ENCODE results near the gene ADCY2. TPM values are rescaled to one million over a fixed set of nuclear protein-coding genes. Genes with fewer than 3 reads are reported as not detected.

Gene ADCY2
- total and polyA plus RNA-seq, 2 donors = 0.42 to 1.0 TPM

GRCh38 chr5:7445831-7446230 is 49.9 kb downstream of the ADCY2 start:
- Histone ChIP-seq H3K9me3 (ENCODE audit: control insufficient read depth in 2 of 2, insufficient read depth in 1 of 2, low read length in 1 of 2) (no peaks in the 10 kb centered on the region), H3K27ac (ENCODE audit: low read depth in 1 of 2, low read length in 1 of 2) (no peak overlapping the region), H3K36me3 (ENCODE audit: control insufficient read depth in 2 of 2, insufficient read depth in 2 of 2, low read length in 1 of 2) (no peaks in the 10 kb centered on the region), H3K4me3 (ENCODE audit: low read length in 2 of 2) (no peak overlapping the region), H3K4me1 (ENCODE audit: control insufficient read depth in 2 of 2, insufficient read depth in 2 of 2, low read length in 2 of 2) (no peaks in the 10 kb centered on the region), H3K27me3 (ENCODE audit: control insufficient read depth in 2 of 2, insufficient read depth in 1 of 2, low read length in 1 of 2) (no peaks in the 10 kb centered on the region)
- WGBS = 93% methylated on average over 2 of the region's 2 CpGs
- no peak for DNase-seq (ENCODE audit: low read depth in 6 of 9, low spot score in 9 of 9)

DNA sequence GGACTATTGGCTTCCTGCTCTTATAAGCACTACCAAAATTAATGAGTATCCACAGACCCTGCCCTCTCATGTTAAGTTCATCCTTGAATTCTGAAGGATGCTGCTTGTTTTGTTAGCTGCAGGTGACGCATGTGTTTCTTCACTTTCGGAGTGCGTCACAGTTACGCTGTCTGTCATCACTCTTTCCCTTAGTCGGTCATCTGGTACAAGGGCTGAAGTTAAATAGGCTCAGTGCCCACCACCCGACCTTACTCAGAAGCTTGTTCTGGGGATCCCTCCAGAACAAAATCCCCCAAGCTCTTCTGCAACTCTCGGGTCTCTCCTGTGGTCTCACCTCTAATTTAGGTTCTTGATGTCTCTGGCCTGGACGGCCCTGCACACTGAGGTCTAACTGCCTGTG is 51.0 kb downstream of the ADCY2 start:
- Histone ChIP-seq H3K36me3 (ENCODE audit: control insufficient read depth in 2 of 2, insufficient read depth in 2 of 2, low read length in 1 of 2) (no peaks in the 10 kb centered on the region), H3K9me3 (ENCODE audit: control insufficient read depth in 2 of 2, insufficient read depth in 1 of 2, low read length in 1 of 2) (no peaks in the 10 kb centered on the region), H3K4me3 (ENCODE audit: low read length in 2 of 2) (no peak overlapping the region), H3K27ac (ENCODE audit: low read depth in 1 of 2, low read length in 1 of 2) (no peak overlapping the region), H3K27me3 (ENCODE audit: control insufficient read depth in 2 of 2, insufficient read depth in 1 of 2, low read length in 1 of 2) (no peaks in the 10 kb centered on the region), H3K4me1 (ENCODE audit: control insufficient read depth in 2 of 2, insufficient read depth in 2 of 2, low read length in 2 of 2) (no peaks in the 10 kb centered on the region)
- 96% methylated on average over 8 of the region's 8 CpGs for WGBS
- DNase-seq (ENCODE audit: low read depth in 6 of 9, low spot score in 9 of 9) = no peak

DNA sequence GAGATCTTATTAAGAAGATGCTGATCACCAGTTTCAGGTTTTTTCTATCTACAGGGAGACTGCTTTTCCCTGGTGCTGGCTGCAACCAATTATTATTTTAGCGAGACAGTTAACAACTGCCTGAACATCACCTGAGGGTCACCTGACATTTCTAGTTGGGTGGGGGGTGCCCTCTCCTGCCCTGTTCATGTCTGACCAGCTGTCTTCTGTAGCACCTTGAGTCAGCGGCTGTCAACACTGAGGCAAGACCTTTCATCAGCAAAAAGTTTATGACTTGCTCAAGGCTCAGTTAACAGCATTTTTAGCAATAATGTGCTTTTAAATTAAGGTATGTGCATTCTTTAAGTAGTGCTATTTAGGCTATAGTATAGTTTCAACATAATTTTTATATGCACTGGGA is 58.0 kb downstream of the ADCY2 start:
- no peaks in the 10 kb centered on the region for H3K27me3 ChIP-seq (ENCODE audit: control insufficient read depth in 2 of 2, insufficient read depth in 1 of 2, low read length in 1 of 2)
- 94% methylated on average over 2 of the region's 2 CpGs for WGBS
- DNase-seq (ENCODE audit: low read depth in 6 of 9, low spot score in 9 of 9) = no peak
- H3K4me3 ChIP-seq (ENCODE audit: low read length in 2 of 2) = no peak overlapping the region
- H3K36me3 ChIP-seq (ENCODE audit: control insufficient read depth in 2 of 2, insufficient read depth in 2 of 2, low read length in 1 of 2) = no peaks in the 10 kb centered on the region
- H3K9me3 ChIP-seq (ENCODE audit: control insufficient read depth in 2 of 2, insufficient read depth in 1 of 2, low read length in 1 of 2) = no peaks in the 10 kb centered on the region
- H3K4me1 ChIP-seq (ENCODE audit: control insufficient read depth in 2 of 2, insufficient read depth in 2 of 2, low read length in 2 of 2) = no peaks in the 10 kb centered on the region
- H3K27ac ChIP-seq (ENCODE audit: low read depth in 1 of 2, low read length in 1 of 2) = no peak overlapping the region

DNA sequence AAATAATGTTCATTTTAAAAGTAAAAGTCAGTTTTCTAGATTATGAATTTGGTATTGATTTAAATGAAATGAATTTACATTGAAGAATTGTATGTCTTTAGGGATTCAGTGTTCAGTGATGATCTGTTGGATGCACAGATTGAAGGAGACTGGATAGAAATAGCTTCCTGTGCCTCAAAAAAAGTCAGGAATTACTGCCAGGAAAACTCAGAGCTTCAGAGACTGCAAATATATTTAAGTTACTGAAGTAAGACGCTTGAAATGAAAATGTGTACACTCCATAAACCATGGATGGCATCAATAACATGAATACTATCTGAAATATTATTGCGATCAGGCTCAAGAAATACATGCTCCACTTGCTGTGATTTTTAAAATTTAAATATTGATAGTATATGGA is 60.3 kb downstream of the ADCY2 start:
- WGBS = 95% methylated on average over 2 of the region's 2 CpGs

DNA sequence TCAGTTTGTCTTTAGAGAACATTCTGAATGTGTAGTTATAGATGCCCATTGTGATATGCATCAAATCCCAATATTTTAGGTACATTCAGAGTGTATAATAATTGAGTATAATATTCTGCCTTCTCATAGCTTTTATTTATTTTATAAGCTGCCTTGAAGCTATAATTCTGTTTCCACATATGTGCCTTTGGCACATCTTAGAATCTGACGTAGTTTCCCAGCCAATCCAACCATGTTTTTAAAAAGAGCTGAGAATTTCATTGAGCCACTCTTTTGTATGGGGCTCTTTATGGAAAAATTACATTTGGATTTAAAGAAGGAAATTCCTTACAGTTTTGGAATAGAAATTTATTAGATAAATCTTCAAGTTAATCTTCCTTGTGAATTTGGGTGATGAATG is 65.4 kb downstream of the ADCY2 start:
- no peak for DNase-seq (ENCODE audit: low read depth in 6 of 9, low spot score in 9 of 9)
- Histone ChIP-seq H3K27ac (ENCODE audit: low read depth in 1 of 2, low read length in 1 of 2) (no peak overlapping the region), H3K4me1 (ENCODE audit: control insufficient read depth in 2 of 2, insufficient read depth in 2 of 2, low read length in 2 of 2) (no peaks in the 10 kb centered on the region), H3K27me3 (ENCODE audit: control insufficient read depth in 2 of 2, insufficient read depth in 1 of 2, low read length in 1 of 2) (no peaks in the 10 kb centered on the region), H3K36me3 (ENCODE audit: control insufficient read depth in 2 of 2, insufficient read depth in 2 of 2, low read length in 1 of 2) (no peaks in the 10 kb centered on the region), H3K4me3 (ENCODE audit: low read length in 2 of 2) (no peak overlapping the region), H3K9me3 (ENCODE audit: control insufficient read depth in 2 of 2, insufficient read depth in 1 of 2, low read length in 1 of 2) (no peaks in the 10 kb centered on the region)
- WGBS = 94% methylated on average over 1 of the region's 1 CpG

More for the DNA sequence above, 60.3 kb downstream of the ADCY2 start:
- no peaks in the 10 kb centered on the region for H3K27me3 ChIP-seq (ENCODE audit: control insufficient read depth in 2 of 2, insufficient read depth in 1 of 2, low read length in 1 of 2)
- DNase-seq (ENCODE audit: low read depth in 6 of 9, low spot score in 9 of 9) = no peak
- H3K36me3 ChIP-seq (ENCODE audit: control insufficient read depth in 2 of 2, insufficient read depth in 2 of 2, low read length in 1 of 2) = no peaks in the 10 kb centered on the region
- H3K4me3 ChIP-seq (ENCODE audit: low read length in 2 of 2) = no peak overlapping the region
- H3K9me3 ChIP-seq (ENCODE audit: control insufficient read depth in 2 of 2, insufficient read depth in 1 of 2, low read length in 1 of 2) = no peaks in the 10 kb centered on the region
- H3K27ac ChIP-seq (ENCODE audit: low read depth in 1 of 2, low read length in 1 of 2) = no peak overlapping the region
- H3K4me1 ChIP-seq (ENCODE audit: control insufficient read depth in 2 of 2, insufficient read depth in 2 of 2, low read length in 2 of 2) = no peaks in the 10 kb centered on the region

DNA sequence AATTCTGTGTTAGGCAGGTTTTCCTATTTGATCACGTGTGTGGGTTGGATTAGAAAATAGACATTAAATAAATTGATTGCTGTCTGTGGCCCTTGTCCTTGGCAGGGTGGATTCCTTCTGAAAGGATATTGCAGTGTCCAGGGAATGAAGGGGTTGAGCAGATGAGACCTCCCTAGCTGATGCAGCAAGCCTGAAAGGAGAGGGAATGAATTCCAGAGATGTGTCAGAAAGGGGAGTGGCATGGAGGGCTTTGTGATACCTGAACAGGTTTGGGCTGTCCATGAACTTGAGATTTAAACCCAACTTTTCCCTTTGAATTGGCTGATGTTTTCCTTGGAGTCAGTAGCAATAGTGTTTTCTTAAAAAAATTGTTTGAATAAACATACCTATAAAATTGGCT is 66.8 kb downstream of the ADCY2 start:
- no peak for DNase-seq (ENCODE audit: low read depth in 6 of 9, low spot score in 9 of 9)
- Histone ChIP-seq H3K36me3 (ENCODE audit: control insufficient read depth in 2 of 2, insufficient read depth in 2 of 2, low read length in 1 of 2) (no peaks in the 10 kb centered on the region), H3K27ac (ENCODE audit: low read depth in 1 of 2, low read length in 1 of 2) (no peak overlapping the region), H3K4me3 (ENCODE audit: low read length in 2 of 2) (no peak overlapping the region), H3K9me3 (ENCODE audit: control insufficient read depth in 2 of 2, insufficient read depth in 1 of 2, low read length in 1 of 2) (no peaks in the 10 kb centered on the region), H3K27me3 (ENCODE audit: control insufficient read depth in 2 of 2, insufficient read depth in 1 of 2, low read length in 1 of 2) (no peaks in the 10 kb centered on the region), H3K4me1 (ENCODE audit: control insufficient read depth in 2 of 2, insufficient read depth in 2 of 2, low read length in 2 of 2) (no peaks in the 10 kb centered on the region)
- WGBS = 96% methylated on average over 1 of the region's 1 CpG

GRCh38 chr5:7464182-7464581 is 68.2 kb downstream of the ADCY2 start:
- H3K36me3 ChIP-seq (ENCODE audit: control insufficient read depth in 2 of 2, insufficient read depth in 2 of 2, low read length in 1 of 2) = no peaks in the 10 kb centered on the region
- no peaks in the 10 kb centered on the region for H3K4me1 ChIP-seq (ENCODE audit: control insufficient read depth in 2 of 2, insufficient read depth in 2 of 2, low read length in 2 of 2)
- H3K9me3 ChIP-seq (ENCODE audit: control insufficient read depth in 2 of 2, insufficient read depth in 1 of 2, low read length in 1 of 2) = no peaks in the 10 kb centered on the region
- H3K27ac ChIP-seq (ENCODE audit: low read depth in 1 of 2, low read length in 1 of 2) = no peak overlapping the region
- H3K27me3 ChIP-seq (ENCODE audit: control insufficient read depth in 2 of 2, insufficient read depth in 1 of 2, low read length in 1 of 2) = no peaks in the 10 kb centered on the region
- DNase-seq (ENCODE audit: low read depth in 6 of 9, low spot score in 9 of 9) = no peak
- WGBS = 86% methylated on average over 3 of the region's 3 CpGs
- H3K4me3 ChIP-seq (ENCODE audit: low read length in 2 of 2) = no peak overlapping the region

DNA sequence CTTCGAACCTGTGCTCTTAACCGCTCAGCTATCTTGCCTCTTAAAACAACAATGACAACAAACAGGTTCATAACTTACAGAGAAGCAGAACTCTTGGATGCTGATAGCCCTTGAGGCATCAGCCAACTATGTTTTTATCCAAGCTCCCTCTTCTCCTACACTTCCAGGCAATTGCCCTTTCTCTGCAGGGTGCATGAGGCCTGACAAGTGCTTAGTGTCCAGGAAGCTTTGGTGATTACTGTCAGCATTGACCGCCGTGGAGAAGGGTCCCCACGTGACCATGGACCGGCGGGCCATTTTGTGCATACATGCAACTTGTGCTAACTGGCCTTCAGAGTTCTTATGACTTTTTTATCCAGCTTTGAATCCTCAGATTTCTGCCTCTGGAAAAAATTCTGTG is 71.2 kb downstream of the ADCY2 start:
- 86% methylated on average over 7 of the region's 7 CpGs for WGBS
- no peaks in the 10 kb centered on the region for H3K36me3 ChIP-seq (ENCODE audit: control insufficient read depth in 2 of 2, insufficient read depth in 2 of 2, low read length in 1 of 2)

GRCh38 chr5:7468742-7469141 is 72.8 kb downstream of the ADCY2 start:
- Histone ChIP-seq H3K9me3 (ENCODE audit: control insufficient read depth in 2 of 2, insufficient read depth in 1 of 2, low read length in 1 of 2) (no peaks in the 10 kb centered on the region), H3K36me3 (ENCODE audit: control insufficient read depth in 2 of 2, insufficient read depth in 2 of 2, low read length in 1 of 2) (no peaks in the 10 kb centered on the region), H3K4me3 (ENCODE audit: low read length in 2 of 2) (no peak overlapping the region), H3K27ac (ENCODE audit: low read depth in 1 of 2, low read length in 1 of 2) (no peak overlapping the region), H3K27me3 (ENCODE audit: control insufficient read depth in 2 of 2, insufficient read depth in 1 of 2, low read length in 1 of 2) (no peaks in the 10 kb centered on the region), H3K4me1 (ENCODE audit: control insufficient read depth in 2 of 2, insufficient read depth in 2 of 2, low read length in 2 of 2) (no peaks in the 10 kb centered on the region)
- no peak for DNase-seq (ENCODE audit: low read depth in 6 of 9, low spot score in 9 of 9)
- WGBS = 94% methylated on average over 2 of the region's 2 CpGs

More for the DNA sequence above, 71.2 kb downstream of the ADCY2 start:
- no peaks in the 10 kb centered on the region for H3K4me1 ChIP-seq (ENCODE audit: control insufficient read depth in 2 of 2, insufficient read depth in 2 of 2, low read length in 2 of 2)
- H3K4me3 ChIP-seq (ENCODE audit: low read length in 2 of 2) = no peak overlapping the region
- no peaks in the 10 kb centered on the region for H3K27me3 ChIP-seq (ENCODE audit: control insufficient read depth in 2 of 2, insufficient read depth in 1 of 2, low read length in 1 of 2)
- DNase-seq (ENCODE audit: low read depth in 6 of 9, low spot score in 9 of 9) = no peak
- H3K9me3 ChIP-seq (ENCODE audit: control insufficient read depth in 2 of 2, insufficient read depth in 1 of 2, low read length in 1 of 2) = no peaks in the 10 kb centered on the region
- no peak overlapping the region for H3K27ac ChIP-seq (ENCODE audit: low read depth in 1 of 2, low read length in 1 of 2)

- 100% methylated on average over 1 of the region's 1 CpG for WGBS
- Histone ChIP-seq H3K4me1 (ENCODE audit: control insufficient read depth in 2 of 2, insufficient read depth in 2 of 2, low read length in 2 of 2) (no peaks in the 10 kb centered on the region), H3K27ac (ENCODE audit: low read depth in 1 of 2, low read length in 1 of 2) (no peak overlapping the region), H3K4me3 (ENCODE audit: low read length in 2 of 2) (no peak overlapping the region), H3K27me3 (ENCODE audit: control insufficient read depth in 2 of 2, insufficient read depth in 1 of 2, low read length in 1 of 2) (no peaks in the 10 kb centered on the region), H3K36me3 (ENCODE audit: control insufficient read depth in 2 of 2, insufficient read depth in 2 of 2, low read length in 1 of 2) (no peaks in the 10 kb centered on the region), H3K9me3 (ENCODE audit: control insufficient read depth in 2 of 2, insufficient read depth in 1 of 2, low read length in 1 of 2) (no peaks in the 10 kb centered on the region)
- no peak for DNase-seq (ENCODE audit: low read depth in 6 of 9, low spot score in 9 of 9)
Observed at GRCh38 chr5:7471710-7472109, 75.8 kb downstream of the ADCY2 start.

Data from thymus (tissue), 11 donors.